22Rv1 (cell line): Measurements from ENCODE around the gene HEBP2.
A peak's percentile ranks its signal among the peaks of the same experiment; 100 is the strongest.

Source experiments
- H3K27ac ChIP-seq: fragments of 450-650 bp; 2 replicates; pipeline ENCODE4 v1.5.1; 2017
- ZFX ChIP-seq: fragments of 450-650 bp; IDR thresholded peaks from 2 replicates; pipeline ENCODE4 v1.6.1; 2017; ENCODE audit warnings: antibody characterized with exemption, borderline replicate concordance
- TF ChIP-seq, protein P1 (sequence below): fragments of 450-650 bp; IDR thresholded peaks from 2 replicates; pipeline ENCODE4 v1.5.1; 2017; ENCODE audit warnings: mild to moderate bottlenecking

The HEBP2 gene

DNA sequence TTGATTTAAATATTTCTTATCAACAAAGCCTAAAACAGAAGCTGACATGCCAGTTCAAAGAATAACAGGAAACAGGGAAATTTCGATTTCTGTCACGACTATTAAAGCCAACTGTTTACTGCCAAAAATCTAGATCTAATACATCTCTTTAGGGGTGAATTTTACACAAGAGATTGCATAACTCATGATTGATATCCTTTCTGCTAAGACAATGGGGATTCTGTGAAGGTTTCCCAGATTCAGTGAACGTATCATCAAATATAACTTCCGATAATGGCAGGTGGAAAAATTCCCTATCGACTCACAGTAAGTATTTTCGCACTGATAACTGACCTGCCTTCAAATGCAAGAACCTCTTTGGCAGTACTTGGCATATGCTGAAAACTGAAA is 52.4 kb downstream of the HEBP2 start:
- no peak overlapping the region for H3K27ac ChIP-seq

DNA sequence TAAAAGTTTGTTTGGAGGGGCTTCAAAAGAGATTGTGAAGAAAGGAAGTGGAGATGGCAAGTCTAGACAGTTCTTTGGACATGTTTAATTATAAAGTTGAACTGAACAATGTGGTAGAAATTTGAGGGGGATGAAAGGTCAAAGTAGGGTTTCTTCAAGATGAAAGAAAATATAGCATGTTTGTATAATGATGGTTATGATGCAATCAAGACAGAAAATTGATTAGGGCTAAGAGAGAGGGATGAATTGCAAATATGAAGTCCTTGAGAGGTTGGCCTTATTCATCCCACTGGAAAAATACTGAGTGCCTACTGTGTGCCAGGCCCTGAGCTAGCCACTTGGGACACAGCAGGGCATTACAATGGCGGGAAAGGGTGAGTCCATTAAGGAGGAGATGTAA is 57.6 kb downstream of the HEBP2 start:
- TF ChIP-seq, protein P1, sequence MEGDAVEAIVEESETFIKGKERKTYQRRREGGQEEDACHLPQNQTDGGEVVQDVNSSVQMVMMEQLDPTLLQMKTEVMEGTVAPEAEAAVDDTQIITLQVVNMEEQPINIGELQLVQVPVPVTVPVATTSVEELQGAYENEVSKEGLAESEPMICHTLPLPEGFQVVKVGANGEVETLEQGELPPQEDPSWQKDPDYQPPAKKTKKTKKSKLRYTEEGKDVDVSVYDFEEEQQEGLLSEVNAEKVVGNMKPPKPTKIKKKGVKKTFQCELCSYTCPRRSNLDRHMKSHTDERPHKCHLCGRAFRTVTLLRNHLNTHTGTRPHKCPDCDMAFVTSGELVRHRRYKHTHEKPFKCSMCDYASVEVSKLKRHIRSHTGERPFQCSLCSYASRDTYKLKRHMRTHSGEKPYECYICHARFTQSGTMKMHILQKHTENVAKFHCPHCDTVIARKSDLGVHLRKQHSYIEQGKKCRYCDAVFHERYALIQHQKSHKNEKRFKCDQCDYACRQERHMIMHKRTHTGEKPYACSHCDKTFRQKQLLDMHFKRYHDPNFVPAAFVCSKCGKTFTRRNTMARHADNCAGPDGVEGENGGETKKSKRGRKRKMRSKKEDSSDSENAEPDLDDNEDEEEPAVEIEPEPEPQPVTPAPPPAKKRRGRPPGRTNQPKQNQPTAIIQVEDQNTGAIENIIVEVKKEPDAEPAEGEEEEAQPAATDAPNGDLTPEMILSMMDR, result no peak
- no peak for TF ChIP-seq ZFX
- no peak overlapping the region for H3K27ac ChIP-seq

More for the DNA sequence above, 52.4 kb downstream of the HEBP2 start:
- TF ChIP-seq, protein P1, result no peak
- TF ChIP-seq ZFX, result no peak

DNA sequence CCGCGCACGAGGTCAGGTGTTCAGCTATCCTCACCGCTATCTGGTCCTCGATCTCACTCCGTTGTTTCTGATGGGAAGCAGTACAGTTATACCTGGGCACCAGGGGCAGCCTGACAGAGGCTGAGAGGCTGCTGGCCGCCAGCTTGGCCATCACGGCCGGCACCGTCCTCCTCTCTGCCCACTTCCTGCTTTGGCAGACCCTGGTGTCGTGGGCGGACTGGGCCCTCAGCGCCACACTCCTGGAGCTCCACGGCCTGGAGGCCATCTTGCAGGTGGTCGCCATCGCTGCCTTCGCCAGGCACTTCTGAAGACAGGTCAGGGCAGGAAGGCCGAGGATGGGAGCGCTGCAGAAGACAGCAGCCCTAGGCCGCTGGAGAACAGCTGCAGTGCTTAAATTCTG is 60.1 kb downstream of the HEBP2 start:
- no peak overlapping the region for H3K27ac ChIP-seq

DNA sequence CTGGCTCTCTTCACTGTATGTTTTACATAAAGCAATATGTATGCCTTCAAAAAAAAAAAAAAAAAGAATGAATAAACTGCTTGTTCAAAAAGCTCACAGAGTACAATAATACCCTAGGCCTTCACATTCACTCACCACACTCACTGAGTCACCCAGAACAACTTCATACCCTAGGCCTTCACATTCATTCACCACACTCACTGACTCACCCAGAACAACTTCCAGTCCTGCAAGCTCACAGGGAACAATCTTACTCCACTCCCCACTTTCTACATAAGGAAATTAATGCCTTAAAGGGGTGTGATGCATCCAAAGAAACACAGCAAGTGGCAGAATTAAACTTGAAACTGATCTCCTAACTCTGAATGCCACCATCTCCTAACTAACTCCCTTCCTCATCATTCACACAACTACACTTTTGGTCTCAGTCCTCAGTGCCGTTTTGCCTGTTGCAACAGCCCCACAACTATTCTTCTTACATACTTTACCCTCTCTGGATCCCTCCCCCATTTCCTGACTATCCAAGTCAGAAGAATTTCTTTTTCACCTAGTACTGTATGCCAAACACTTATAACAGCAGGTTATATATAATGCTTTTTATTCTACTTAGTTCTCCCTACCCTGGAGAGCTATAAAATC is 61.1 kb downstream of the HEBP2 start:
- TF ChIP-seq, protein P1, result no peak
- TF ChIP-seq ZFX, result no peak
- H3K27ac ChIP-seq, result no peak overlapping the region

More for the DNA sequence above, 60.1 kb downstream of the HEBP2 start:
- TF ChIP-seq, protein P1, result no peak
- no peak for TF ChIP-seq ZFX

DNA sequence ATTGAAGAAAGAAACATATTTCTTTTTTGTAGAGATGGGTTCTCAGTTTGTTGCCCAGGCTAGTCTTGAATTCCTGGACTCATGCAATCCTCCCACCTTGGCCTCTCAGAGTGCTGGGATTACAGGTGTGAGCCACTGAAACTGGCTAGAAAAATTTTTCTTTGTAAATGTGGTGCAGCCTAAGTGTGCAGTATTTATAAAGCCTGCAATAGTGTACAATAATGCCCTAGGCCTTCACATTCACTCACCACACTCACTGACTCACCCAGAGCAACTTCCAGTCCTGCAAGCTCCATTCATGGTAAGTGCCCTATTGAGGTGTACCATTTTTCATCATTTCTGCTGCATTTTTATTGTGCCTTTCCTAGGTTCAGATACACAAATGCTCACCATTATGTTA is 63.9 kb downstream of the HEBP2 start:
- TF ChIP-seq, protein P1, result no peak
- TF ChIP-seq ZFX, result no peak
- peak overlapping the region; percentile 78; the same call in 1 of the 2 replicates for H3K27ac ChIP-seq

DNA sequence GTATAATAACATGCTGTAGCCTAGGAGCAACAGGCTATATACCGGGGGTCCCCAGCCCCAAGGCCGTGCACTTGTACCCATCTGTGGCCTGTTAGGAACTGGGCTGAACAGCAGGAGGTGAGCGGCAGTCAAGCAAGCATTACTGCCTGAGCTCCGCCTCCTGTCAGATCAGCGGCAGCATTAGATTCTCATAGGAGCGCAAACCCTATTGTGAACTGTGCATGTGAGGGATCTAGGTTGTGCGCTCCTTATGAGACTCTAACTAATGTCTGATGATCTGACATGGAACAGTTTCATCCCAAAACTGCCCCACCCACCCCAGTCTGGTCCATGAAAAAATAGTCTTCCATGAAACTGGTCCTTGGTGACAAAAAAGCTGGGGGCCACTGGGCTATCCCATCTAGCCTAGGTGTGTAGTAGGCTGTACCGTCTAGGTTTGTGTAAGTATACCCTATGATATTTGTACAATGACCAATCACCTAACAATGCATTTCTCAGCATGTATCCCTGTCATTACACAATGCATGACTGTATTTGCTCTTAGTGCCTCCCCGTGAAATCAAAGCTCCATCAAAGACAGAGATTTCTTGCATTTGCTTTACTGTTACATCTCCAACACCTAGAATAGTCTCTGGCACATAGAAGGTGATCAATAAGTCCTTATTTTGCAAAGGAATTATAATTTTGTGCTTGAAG is 64.4 kb downstream of the HEBP2 start:
- H3K27ac ChIP-seq, result peak overlapping the region; percentile 78
- TF ChIP-seq ZFX, result no peak
- TF ChIP-seq, protein P1, result no peak
